ENCODE measurements around the gene ATP2B2.

GRCh38 chr3:10519236-10519635 lies 13.8 kb upstream of the ATP2B2 start:
- no peak for TF ChIP-seq CTCF (conservative IDR thresholded peaks at IDR 0.05; ENCODE audit: low read length)
- TF ChIP-seq EZH2phosphoT487 (IDR thresholded peaks at IDR 0.05; ENCODE audit: borderline replicate concordance, low read depth, low read length): no peak
